HG02678 (cell line): ENCODE results near the gene TMEM45B.

ENCODE experiments used
- ATAC-seq: cut with Tn5 transposase; IDR thresholded peaks from one replicate; pipeline ENCODE4 v1.9.1; 2021; ENCODE audit warnings: mild to moderate bottlenecking, moderate library complexity; ENCODE audit not compliant: unreplicated experiment

Gene TMEM45B

GRCh38 chr11:129896062-129896461 lies 80.4 kb downstream of the TMEM45B start:
- no peak for ATAC-seq

- no peak for ATAC-seq
These were observed 89.8 kb downstream of the TMEM45B start for GRCh38 chr11:129905402-129905801.
